C4-2B (cell line): ENCODE results near the gene FGF22.

Source experiments
- CTCF ChIP-seq: fragments of 450-650 bp; conservative IDR thresholded peaks from 2 replicates; pipeline ENCODE4 v1.5.1; 2017; ENCODE audit warnings: mild to moderate bottlenecking
- ZFX ChIP-seq: fragments of 450-650 bp; IDR thresholded peaks from 2 replicates; pipeline ENCODE4 v1.6.1; 2017

GRCh38 chr19:633786-634639 lies 5.7 kb upstream of the FGF22 start:
- TF ChIP-seq CTCF (no peak), ZFX (no peak)
